Liver (tissue), 9 donors: ENCODE measurements around the gene CYP11A1. TPM values are rescaled to one million over a fixed set of nuclear protein-coding genes. Genes with fewer than 3 reads are reported as not detected.

Experiments used
- DNase-seq: peaks from one replicate; pipeline ENCODE4 v3.0.0-alpha.2; 2017; ENCODE audit warnings: low spot score
- H3K27ac ChIP-seq, 2 donors: one replicate each; pipeline ENCODE4 v1.7.0; 2013; ENCODE audit warnings: inconsistent platforms in 2 of 2, low read length in 2 of 2, control low read depth in 1 of 2, low read depth in 1 of 2, mild to moderate bottlenecking in 1 of 2
- H3K27me3 ChIP-seq, 4 donors: one replicate each; pipeline versions ENCODE4 v1.6.1 to v1.7.0; 2013; ENCODE audit warnings: low read length in 3 of 4, inconsistent platforms in 1 of 4, mild to moderate bottlenecking in 1 of 4, moderate library complexity in 1 of 4; ENCODE audit not compliant: control insufficient read depth in 4 of 4, insufficient read depth in 4 of 4
- H3K36me3 ChIP-seq, 4 donors: one replicate each; pipeline versions ENCODE4 v1.6.1 to v1.7.0; 2013; ENCODE audit warnings: low read length in 3 of 4, mild to moderate bottlenecking in 3 of 4, low read depth in 1 of 4, moderate library complexity in 1 of 4; ENCODE audit not compliant: control insufficient read depth in 4 of 4, insufficient read depth in 3 of 4
- H3K4me1 ChIP-seq, 4 donors: one replicate each; pipeline versions ENCODE4 v1.6.1 to v1.7.0; 2013; ENCODE audit warnings: low read length in 3 of 4, mild to moderate bottlenecking in 3 of 4, moderate library complexity in 1 of 4; ENCODE audit not compliant: control insufficient read depth in 4 of 4, insufficient read depth in 4 of 4
- H3K4me3 ChIP-seq, 3 donors: one replicate each; pipeline versions ENCODE4 v1.6.1 to v1.7.0; 2013; ENCODE audit warnings: low read length in 3 of 3, control low read depth in 1 of 3, low read depth in 1 of 3, mild to moderate bottlenecking in 1 of 3
- H3K9ac ChIP-seq, 2 donors: one replicate each; pipeline ENCODE4 v1.7.0; 2013; ENCODE audit warnings: low read length in 2 of 2, mild to moderate bottlenecking in 2 of 2, moderate library complexity in 2 of 2, control low read depth in 1 of 2, low read depth in 1 of 2
- H3K9me3 ChIP-seq, 4 donors: one replicate each; pipeline versions ENCODE4 v1.6.1 to v1.7.0; 2013; ENCODE audit warnings: low read length in 3 of 4; ENCODE audit not compliant: control insufficient read depth in 4 of 4
- EGR1 ChIP-seq, 2 donors: IDR thresholded peaks; 2 replicates each; pipeline ENCODE4 v1.6.1; 2016 to 2018; ENCODE audit warnings: antibody characterized with exemption in 2 of 2, low read depth in 2 of 2
- FOXA1 ChIP-seq: IDR thresholded peaks from 2 replicates; pipeline ENCODE4 v1.6.1; 2016; ENCODE audit warnings: antibody characterized with exemption
- FOXA2 ChIP-seq: IDR thresholded peaks from 2 replicates; pipeline ENCODE4 v1.6.1; 2016; ENCODE audit warnings: antibody characterized with exemption
- GABPA ChIP-seq, 2 donors: IDR thresholded peaks in 1 of 2; conservative IDR thresholded peaks in 1 of 2; 2 replicates each; pipeline ENCODE4 v1.6.1; 2016; ENCODE audit warnings: antibody characterized with exemption in 2 of 2, mild to moderate bottlenecking in 1 of 2, moderate library complexity in 1 of 2
- HNF4A ChIP-seq, 2 donors: conservative IDR thresholded peaks; 2 replicates each; pipeline ENCODE4 v1.6.1; 2016; ENCODE audit warnings: antibody characterized with exemption in 2 of 2, mild to moderate bottlenecking in 2 of 2
- HNF4G ChIP-seq: IDR thresholded peaks from 2 replicates; pipeline ENCODE4 v1.6.1; 2016; ENCODE audit warnings: antibody characterized with exemption
- JUND ChIP-seq, 2 donors: IDR thresholded peaks; 2 replicates each; pipeline ENCODE4 v1.6.1; 2016; ENCODE audit warnings: antibody characterized with exemption in 2 of 2
- NR2F2 ChIP-seq: IDR thresholded peaks from 2 replicates; pipeline ENCODE4 v1.6.1; 2016; ENCODE audit warnings: antibody characterized with exemption
- RAD21 ChIP-seq, 2 donors: IDR thresholded peaks; 2 replicates each; pipeline ENCODE4 v1.6.1; 2016; ENCODE audit warnings: antibody characterized with exemption in 2 of 2, mild to moderate bottlenecking in 2 of 2
- RXRA ChIP-seq, 2 donors: IDR thresholded peaks; 2 replicates each; pipeline ENCODE4 v1.6.1; 2017 to 2018; ENCODE audit warnings: antibody characterized with exemption in 2 of 2, mild to moderate bottlenecking in 1 of 2
- SP1 ChIP-seq: IDR thresholded peaks from 2 replicates; pipeline ENCODE4 v1.6.1; 2018; ENCODE audit warnings: antibody characterized with exemption, mild to moderate bottlenecking
- TAF1 ChIP-seq: conservative IDR thresholded peaks from 2 replicates; pipeline ENCODE4 v1.6.1; 2016; ENCODE audit warnings: antibody characterized with exemption, mild to moderate bottlenecking
- YY1 ChIP-seq: IDR thresholded peaks from 2 replicates; pipeline ENCODE4 v1.6.1; 2016; ENCODE audit warnings: antibody characterized with exemption, mild to moderate bottlenecking
- WGBS: extraction: QIAGEN DNeasy Blood & Tissue Kit; methylation state at CpG from one replicate; pipeline ENCODE4 v1.1.7; 2013; 5-methylcytosine and 5-hydroxymethylcytosine counted together
- polyA plus RNA-seq, 2 donors: library from polyadenylated mRNA; stranded (reverse) in 1 of 2; unstranded in 1 of 2; fragments of 200-250 nt in 1 of 2; fragments of >200 nt in 1 of 2; fragmentation: Nextera tagmentation in 1 of 2; extraction: Ambion mirVana in 1 of 2; gene quantifications; one replicate each; pipeline versions ENCODE4 v1.2.1 to v1.2.3, GENCODE V29; 2013 to 2015
- total RNA-seq, 2 donors: library from RNA; depleted of rRNA; stranded (reverse); fragments of >200 nt; gene quantifications; one replicate each; pipeline ENCODE4 v1.2.3, GENCODE V29; 2014
- TF ChIP-seq, protein P1 (sequence below): IDR thresholded peaks from 2 replicates; pipeline ENCODE4 v1.6.1; 2016; ENCODE audit warnings: antibody characterized with exemption, mild to moderate bottlenecking
- TF ChIP-seq, protein P2 (sequence below): IDR thresholded peaks from 2 replicates; pipeline ENCODE4 v1.6.1; 2016; ENCODE audit warnings: antibody characterized with exemption
- TF ChIP-seq, protein P3 (sequence below): fragments of 150-350 bp; IDR thresholded peaks from 2 replicates; pipeline ENCODE4 v1.5.1; 2017; ENCODE audit warnings: improper control_type of control experiment, low read depth, low read length; ENCODE audit not compliant: missing input control
- TF ChIP-seq, protein P4 (sequence below): IDR thresholded peaks from 2 replicates; pipeline ENCODE4 v1.6.1; 2016; ENCODE audit warnings: antibody characterized with exemption
- TF ChIP-seq, protein P5 (sequence below): IDR thresholded peaks from 2 replicates; pipeline ENCODE4 v1.6.1; 2016; ENCODE audit warnings: antibody characterized with exemption
- donor health status: healthy.
- donor health status: healthy.
- donor health status: healthy.
- donor health status: healthy.
- donor health status: healthy.

CYP11A1 gene
- total and polyA plus RNA-seq, 4 donors = 0.47 to 2.3 (median 1.9) TPM

DNA sequence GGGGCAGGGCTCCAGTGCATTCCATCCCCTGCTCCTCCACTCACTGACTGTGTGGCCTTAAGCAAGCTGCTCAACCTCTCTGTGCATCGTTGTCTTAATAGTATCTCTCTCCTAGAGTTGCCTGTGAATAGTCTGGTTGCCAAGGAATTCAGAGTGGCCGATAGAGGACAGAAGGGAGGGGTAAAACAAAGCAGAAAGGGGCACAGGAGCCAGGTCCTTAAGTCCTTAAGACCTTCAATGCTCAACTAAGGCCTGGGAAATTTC lies 13.7 kb upstream of the CYP11A1 start (continued):
- TF ChIP-seq, protein P1, sequence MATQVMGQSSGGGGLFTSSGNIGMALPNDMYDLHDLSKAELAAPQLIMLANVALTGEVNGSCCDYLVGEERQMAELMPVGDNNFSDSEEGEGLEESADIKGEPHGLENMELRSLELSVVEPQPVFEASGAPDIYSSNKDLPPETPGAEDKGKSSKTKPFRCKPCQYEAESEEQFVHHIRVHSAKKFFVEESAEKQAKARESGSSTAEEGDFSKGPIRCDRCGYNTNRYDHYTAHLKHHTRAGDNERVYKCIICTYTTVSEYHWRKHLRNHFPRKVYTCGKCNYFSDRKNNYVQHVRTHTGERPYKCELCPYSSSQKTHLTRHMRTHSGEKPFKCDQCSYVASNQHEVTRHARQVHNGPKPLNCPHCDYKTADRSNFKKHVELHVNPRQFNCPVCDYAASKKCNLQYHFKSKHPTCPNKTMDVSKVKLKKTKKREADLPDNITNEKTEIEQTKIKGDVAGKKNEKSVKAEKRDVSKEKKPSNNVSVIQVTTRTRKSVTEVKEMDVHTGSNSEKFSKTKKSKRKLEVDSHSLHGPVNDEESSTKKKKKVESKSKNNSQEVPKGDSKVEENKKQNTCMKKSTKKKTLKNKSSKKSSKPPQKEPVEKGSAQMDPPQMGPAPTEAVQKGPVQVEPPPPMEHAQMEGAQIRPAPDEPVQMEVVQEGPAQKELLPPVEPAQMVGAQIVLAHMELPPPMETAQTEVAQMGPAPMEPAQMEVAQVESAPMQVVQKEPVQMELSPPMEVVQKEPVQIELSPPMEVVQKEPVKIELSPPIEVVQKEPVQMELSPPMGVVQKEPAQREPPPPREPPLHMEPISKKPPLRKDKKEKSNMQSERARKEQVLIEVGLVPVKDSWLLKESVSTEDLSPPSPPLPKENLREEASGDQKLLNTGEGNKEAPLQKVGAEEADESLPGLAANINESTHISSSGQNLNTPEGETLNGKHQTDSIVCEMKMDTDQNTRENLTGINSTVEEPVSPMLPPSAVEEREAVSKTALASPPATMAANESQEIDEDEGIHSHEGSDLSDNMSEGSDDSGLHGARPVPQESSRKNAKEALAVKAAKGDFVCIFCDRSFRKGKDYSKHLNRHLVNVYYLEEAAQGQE = no peak

DNA sequence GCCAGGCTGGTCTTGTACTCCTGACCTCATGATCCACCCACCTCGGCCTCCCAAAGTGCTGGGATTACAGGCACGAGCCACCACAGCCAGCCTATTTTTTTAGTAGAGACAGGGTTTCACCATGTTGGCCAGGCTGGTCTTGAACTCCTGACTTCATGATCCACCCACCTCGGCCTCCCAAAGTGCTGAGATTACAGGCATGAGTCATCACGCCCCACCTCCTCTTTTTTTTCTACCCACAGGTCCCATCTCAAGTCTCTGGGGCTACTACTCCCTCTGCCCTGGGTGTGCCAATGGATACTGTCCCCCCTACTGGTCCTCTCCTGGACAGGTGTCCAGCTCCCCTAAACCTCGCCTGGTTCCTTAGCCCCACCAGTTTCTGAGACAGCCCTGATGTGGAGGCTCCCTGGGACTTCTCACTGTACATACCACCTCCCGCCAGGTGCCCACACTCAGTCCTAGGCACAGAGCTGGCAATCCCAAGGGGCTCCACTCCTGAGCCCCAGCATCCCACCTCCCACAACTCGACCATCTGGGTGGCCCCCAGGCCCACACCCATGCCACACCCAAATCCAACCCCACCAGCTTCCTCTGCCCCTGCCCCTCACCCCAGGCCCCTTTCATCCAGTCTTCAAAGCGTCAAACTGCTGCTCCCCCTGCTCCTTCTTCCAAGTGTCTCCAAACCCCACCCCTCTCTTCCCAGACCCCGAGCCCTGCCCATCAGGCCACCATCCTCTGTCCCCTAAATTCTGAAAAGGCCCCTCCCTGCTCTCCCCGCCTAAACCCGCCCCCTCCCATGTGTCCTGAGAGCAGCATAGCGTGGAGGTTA lies 13.1 kb upstream of the CYP11A1 start:
- Histone ChIP-seq H3K36me3 (no peaks in the 10 kb centered on the region), H3K9me3 (no peaks in the 10 kb centered on the region), H3K27ac (no peak overlapping the region), H3K4me1 (no peaks in the 10 kb centered on the region), H3K9ac (no peak overlapping the region), H3K27me3 (no peaks in the 10 kb centered on the region), H3K4me3 (no peak overlapping the region)
- TF ChIP-seq, protein P2, sequence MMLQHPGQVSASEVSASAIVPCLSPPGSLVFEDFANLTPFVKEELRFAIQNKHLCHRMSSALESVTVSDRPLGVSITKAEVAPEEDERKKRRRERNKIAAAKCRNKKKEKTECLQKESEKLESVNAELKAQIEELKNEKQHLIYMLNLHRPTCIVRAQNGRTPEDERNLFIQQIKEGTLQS = no peak
- no peak for TF ChIP-seq GABPA (IDR thresholded peaks at IDR 0.05 in 1 of 2, conservative IDR thresholded peaks at IDR 0.05 in 1 of 2)
- TF ChIP-seq HNF4G = no peak
- no peak for TF ChIP-seq HNF4A (conservative IDR thresholded peaks at IDR 0.05)
- no peak for TF ChIP-seq JUND (IDR thresholded peaks at IDR 0.05)
- no peak for TF ChIP-seq RXRA (IDR thresholded peaks at IDR 0.05)
- no peak for TF ChIP-seq NR2F2
- TF ChIP-seq, protein P3, sequence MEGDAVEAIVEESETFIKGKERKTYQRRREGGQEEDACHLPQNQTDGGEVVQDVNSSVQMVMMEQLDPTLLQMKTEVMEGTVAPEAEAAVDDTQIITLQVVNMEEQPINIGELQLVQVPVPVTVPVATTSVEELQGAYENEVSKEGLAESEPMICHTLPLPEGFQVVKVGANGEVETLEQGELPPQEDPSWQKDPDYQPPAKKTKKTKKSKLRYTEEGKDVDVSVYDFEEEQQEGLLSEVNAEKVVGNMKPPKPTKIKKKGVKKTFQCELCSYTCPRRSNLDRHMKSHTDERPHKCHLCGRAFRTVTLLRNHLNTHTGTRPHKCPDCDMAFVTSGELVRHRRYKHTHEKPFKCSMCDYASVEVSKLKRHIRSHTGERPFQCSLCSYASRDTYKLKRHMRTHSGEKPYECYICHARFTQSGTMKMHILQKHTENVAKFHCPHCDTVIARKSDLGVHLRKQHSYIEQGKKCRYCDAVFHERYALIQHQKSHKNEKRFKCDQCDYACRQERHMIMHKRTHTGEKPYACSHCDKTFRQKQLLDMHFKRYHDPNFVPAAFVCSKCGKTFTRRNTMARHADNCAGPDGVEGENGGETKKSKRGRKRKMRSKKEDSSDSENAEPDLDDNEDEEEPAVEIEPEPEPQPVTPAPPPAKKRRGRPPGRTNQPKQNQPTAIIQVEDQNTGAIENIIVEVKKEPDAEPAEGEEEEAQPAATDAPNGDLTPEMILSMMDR = no peak
- TF ChIP-seq TAF1 = no peak
- TF ChIP-seq EGR1 (IDR thresholded peaks at IDR 0.05; ENCODE audit: low read depth in 2 of 2) = no peak
- TF ChIP-seq, protein P1 = no peak
- no peak for TF ChIP-seq FOXA2
- TF ChIP-seq, protein P4, sequence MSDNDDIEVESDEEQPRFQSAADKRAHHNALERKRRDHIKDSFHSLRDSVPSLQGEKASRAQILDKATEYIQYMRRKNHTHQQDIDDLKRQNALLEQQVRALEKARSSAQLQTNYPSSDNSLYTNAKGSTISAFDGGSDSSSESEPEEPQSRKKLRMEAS = no peak
- no peak for TF ChIP-seq SP1
- TF ChIP-seq YY1 = no peak
- no peak for TF ChIP-seq RAD21 (IDR thresholded peaks at IDR 0.05)
- TF ChIP-seq, protein P5, sequence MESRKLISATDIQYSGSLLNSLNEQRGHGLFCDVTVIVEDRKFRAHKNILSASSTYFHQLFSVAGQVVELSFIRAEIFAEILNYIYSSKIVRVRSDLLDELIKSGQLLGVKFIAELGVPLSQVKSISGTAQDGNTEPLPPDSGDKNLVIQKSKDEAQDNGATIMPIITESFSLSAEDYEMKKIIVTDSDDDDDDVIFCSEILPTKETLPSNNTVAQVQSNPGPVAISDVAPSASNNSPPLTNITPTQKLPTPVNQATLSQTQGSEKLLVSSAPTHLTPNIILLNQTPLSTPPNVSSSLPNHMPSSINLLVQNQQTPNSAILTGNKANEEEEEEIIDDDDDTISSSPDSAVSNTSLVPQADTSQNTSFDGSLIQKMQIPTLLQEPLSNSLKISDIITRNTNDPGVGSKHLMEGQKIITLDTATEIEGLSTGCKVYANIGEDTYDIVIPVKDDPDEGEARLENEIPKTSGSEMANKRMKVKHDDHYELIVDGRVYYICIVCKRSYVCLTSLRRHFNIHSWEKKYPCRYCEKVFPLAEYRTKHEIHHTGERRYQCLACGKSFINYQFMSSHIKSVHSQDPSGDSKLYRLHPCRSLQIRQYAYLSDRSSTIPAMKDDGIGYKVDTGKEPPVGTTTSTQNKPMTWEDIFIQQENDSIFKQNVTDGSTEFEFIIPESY = no peak
- no peak for TF ChIP-seq FOXA1
- no peak for DNase-seq
- WGBS = 77% methylated on average over 12 of the region's 12 CpGs
